Heart left ventricle (tissue), 13 donors: ENCODE data around the gene MAP4K2.

ENCODE experiments used
- CTCF ChIP-seq, 12 donors: fragments of 200-600 bp; sonication (generic) in 4 of 12; IDR thresholded peaks; one replicate each; pipeline versions ENCODE4 v1.5.0 to v1.8.0; 2018 to 2022; ENCODE audit warnings: antibody characterized with exemption in 12 of 12, mild to moderate bottlenecking in 5 of 12
- POLR2A ChIP-seq, 2 donors: fragments of 450-650 bp; IDR thresholded peaks; one replicate each; pipeline ENCODE4 v1.6.1; 2017; ENCODE audit warnings: antibody characterized with exemption in 2 of 2, mild to moderate bottlenecking in 2 of 2, moderate library complexity in 2 of 2
- donor health status: ischemic (EF 13 %, LVEDD 7.1; RV severe dilation, severe dysfunction).
- donor health status: DM: no; HTN: yes; CAD: no.
- donor health status: DM: no; HTN: no; CAD: no.
- donor health status: ischemic (EF 25% LVEDD 6.9; RV normal size, moderate dysfunction).
- donor health status: ischemic (EF 25% LVEDD 5.7; RV mildly dilated, moderate dysfunction).
- donor health status: ischemic (EF 35%, LVEDD 5.7; RV mildly dilated, moderate dysfunction).
- donor health status: nonischemic (EF 11% LVEDD 7.7; RV severe dilation, severe dysfunction).
- donor health status: DM: yes; HTN: yes; CAD: no.
- donor health status: PGD.
- donor health status: ischemic (EF 29% LVEDD 5.4; RV normal size, mild dysfunction).
- donor health status: nonischemic (EF 23%, LVEDD 6.1; RV moderate dilation, normal function).

DNA sequence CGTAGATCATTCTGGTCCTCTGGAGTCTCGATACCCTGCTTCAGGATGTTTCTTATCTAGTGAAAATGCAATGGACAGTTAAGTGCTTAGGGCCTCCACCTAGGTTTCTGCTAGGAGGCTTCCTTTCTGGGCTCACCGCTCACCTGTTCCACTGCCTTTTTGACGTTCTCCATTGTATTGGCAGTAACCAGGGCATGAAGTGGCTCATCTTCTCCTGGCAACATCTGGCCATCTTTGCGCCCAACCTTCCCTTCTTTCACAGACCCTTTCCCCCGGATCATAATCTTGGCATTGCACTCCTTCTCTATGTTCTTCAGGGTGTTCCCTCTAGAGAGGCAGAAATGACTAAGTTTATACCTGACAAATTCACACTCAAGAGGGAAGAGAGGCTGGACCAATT, 33.7 kb downstream of the MAP4K2 start:
- TF ChIP-seq CTCF (IDR thresholded peaks at IDR 0.05) (no peak), POLR2A (IDR thresholded peaks at IDR 0.05) (no peak)
